Keratinocyte (primary cell): ENCODE results near the gene SNRPB. TPM values are rescaled to one million over a fixed set of nuclear protein-coding genes. Genes with fewer than 3 reads are reported as not detected.

Experiments used
- DNase-seq: peaks from one replicate; pipeline ENCODE4 v3.0.0-alpha.2; 2011; ENCODE audit warnings: low read depth, missing footprints, low spot score
- FAIRE-seq: peaks from 2 replicates; lab custom pipeline; 2011; peaks lifted over from hg19 to GRCh38; lab: Jason Lieb, UNC
- H2AFZ ChIP-seq: 2 replicates; pipeline ENCODE4 v1.6.0; 2012; ENCODE audit warnings: low read length, control low read depth, inconsistent platforms; ENCODE audit not compliant: control insufficient read depth
- H3K27ac ChIP-seq: 2 replicates; pipeline ENCODE4 v1.5.1; 2011; ENCODE audit warnings: low read length; ENCODE audit not compliant: control insufficient read depth, insufficient read depth
- H3K27me3 ChIP-seq: 3 replicates; pipeline ENCODE4 v1.6.0; 2011; ENCODE audit warnings: low read length; ENCODE audit not compliant: control insufficient read depth, insufficient read depth; ENCODE audit errors: extremely low read depth
- H3K36me3 ChIP-seq, 2 experiments: 2 replicates in 1 of 2; 3 replicates in 1 of 2; pipeline ENCODE4 v1.5.1; 2011; ENCODE audit warnings: low read length in 2 of 2, mild to moderate bottlenecking in 1 of 2; ENCODE audit not compliant: control insufficient read depth in 2 of 2, insufficient read depth in 2 of 2; ENCODE audit errors: extremely low read depth in 1 of 2
- H3K4me1 ChIP-seq: 3 replicates; pipeline ENCODE4 v1.5.1; 2011; ENCODE audit warnings: low read length; ENCODE audit not compliant: control insufficient read depth, insufficient read depth; ENCODE audit errors: extremely low read depth
- H3K4me2 ChIP-seq: 3 replicates; pipeline ENCODE4 v1.6.0; 2011; ENCODE audit warnings: low read depth, low read length; ENCODE audit not compliant: control insufficient read depth, insufficient read depth; ENCODE audit errors: extremely low read depth
- H3K4me3 ChIP-seq, 3 experiments: fragments of 200-600 bp in 1 of 3; sonication (generic) in 1 of 3; 2 replicates in 2 of 3; 3 replicates in 1 of 3; pipeline ENCODE4 v1.5.1; 2011 to 2016; ENCODE audit warnings: low read length in 3 of 3, mild to moderate bottlenecking in 3 of 3, control low read depth in 2 of 3, inconsistent platforms in 1 of 3, low read depth in 1 of 3, mixed read lengths in 1 of 3, mixed run types in 1 of 3, moderate library complexity in 1 of 3; ENCODE audit not compliant: control insufficient read depth in 2 of 3, insufficient read depth in 2 of 3; ENCODE audit errors: extremely low read depth in 1 of 3
- H3K79me2 ChIP-seq: 2 replicates; pipeline ENCODE4 v1.6.0; 2012; ENCODE audit warnings: low read length; ENCODE audit not compliant: control insufficient read depth, insufficient read depth
- H3K9ac ChIP-seq: 3 replicates; pipeline ENCODE4 v1.6.0; 2011; ENCODE audit warnings: low read length; ENCODE audit not compliant: control insufficient read depth, insufficient read depth; ENCODE audit errors: extremely low read depth
- H3K9me1 ChIP-seq: 3 replicates; pipeline ENCODE4 v1.6.0; 2011; ENCODE audit warnings: low read length; ENCODE audit not compliant: control insufficient read depth, insufficient read depth; ENCODE audit errors: extremely low read depth
- H3K9me3 ChIP-seq: 2 replicates; pipeline ENCODE4 v1.5.1; 2012; ENCODE audit warnings: low read depth, low read length; ENCODE audit not compliant: control insufficient read depth
- H4K20me1 ChIP-seq: 3 replicates; pipeline ENCODE4 v1.6.0; 2011; ENCODE audit warnings: low read length; ENCODE audit not compliant: control insufficient read depth, insufficient read depth; ENCODE audit errors: extremely low read depth
- CTCF ChIP-seq, 3 experiments: IDR thresholded peaks in 1 of 3; conservative IDR thresholded peaks in 1 of 3; optimal IDR thresholded peaks in 1 of 3; 2 replicates in 2 of 3; 3 replicates in 1 of 3; pipeline versions ENCODE3 to v1.5.1; 2011; ENCODE audit warnings: low read length in 3 of 3, mild to moderate bottlenecking in 3 of 3, moderate library complexity in 2 of 3, control low read depth in 1 of 3, inconsistent platforms in 1 of 3; ENCODE audit not compliant: insufficient read depth in 2 of 3; ENCODE audit errors: extremely low read depth in 1 of 3
- EZH2 ChIP-seq: IDR thresholded peaks from one replicate; pipeline ENCODE4 v1.6.1; 2012; ENCODE audit warnings: inconsistent platforms, mild to moderate bottlenecking, low read length, moderate library complexity
- dilution Hi-C: fragments of 300-500 bp; cut with MboI; formaldehyde crosslinking; loops from one replicate; pipeline ENCODE4 v1.7.0; 2020; ENCODE audit warnings: low sequenced_read_pairs; ENCODE audit not compliant: extremely low pct_ligation_motif_present
- polyA plus RNA-seq, 5 experiments: library from polyadenylated mRNA; depleted of rRNA in 3 of 5; stranded (reverse) in 3 of 5; stranded (forward) in 1 of 5; unstranded in 1 of 5; fragments of >200 nt; gene quantifications; 1 replicate in 1 of 5; 2 replicates in 3 of 5; 3 replicates in 1 of 5; pipeline versions ENCODE4 v1.2.1 to v1.2.3, GENCODE V29; 2011 to 2012; ENCODE audit warnings: missing spikeins in 2 of 5, low read depth in 1 of 5, low replicate concordance in 1 of 5

The SNRPB gene
- polyA plus RNA-seq, 1 donor (not counting 4 experiments of a cell fraction or from before 2014, with no cell fraction given), result 199 TPM

- H3K4me3 ChIP-seq, result no peak overlapping the region
- peaks cover 8% of the 10 kb centered on the region for H3K79me2 ChIP-seq
- no peak overlapping the region for H3K9ac ChIP-seq
- FAIRE-seq (no peak), DNase-seq (no peak)
- no peak overlapping the region for H2AFZ ChIP-seq
- no peaks in the 10 kb centered on the region for H3K27me3 ChIP-seq
- H3K4me1 ChIP-seq, result no peaks in the 10 kb centered on the region
- H3K36me3 ChIP-seq, result peaks cover 33 to 46% of the 10 kb centered on the region in 2 experiments
- H3K9me3 ChIP-seq, result no peaks in the 10 kb centered on the region
- no peaks in the 10 kb centered on the region for H3K9me1 ChIP-seq
- no peak overlapping the region for H3K27ac ChIP-seq
- peaks cover 13% of the 10 kb centered on the region for H4K20me1 ChIP-seq
- dilution Hi-C loops, result no loop called here
- TF ChIP-seq EZH2 (no peak), CTCF (optimal IDR thresholded peaks at IDR 0.05 in 1 of 3, IDR thresholded peaks at IDR 0.05 in 1 of 3, conservative IDR thresholded peaks at IDR 0.05 in 1 of 3; ENCODE audit: extremely low read depth in 1 of 3, insufficient read depth in 2 of 3, low read length in 3 of 3) (no peak)
- no peak overlapping the region for H3K4me2 ChIP-seq
Observed at GRCh38 chr20:2459981-2460751, 10.4 kb downstream of the SNRPB start.

GRCh38 chr20:2458919-2459499, 11.6 kb downstream of the SNRPB start:
- dilution Hi-C loops, result no loop called here
- Histone ChIP-seq H3K9ac (no peak overlapping the region), H3K4me3 (no peak overlapping the region), H3K9me3 (no peaks in the 10 kb centered on the region), H2AFZ (no peak overlapping the region), H3K4me1 (no peaks in the 10 kb centered on the region), H3K79me2 (peaks cover 5% of the 10 kb centered on the region), H3K36me3 (peaks cover 28 to 42% of the 10 kb centered on the region in 2 experiments), H3K27ac (no peak overlapping the region), H4K20me1 (peaks cover 10% of the 10 kb centered on the region), H3K9me1 (no peaks in the 10 kb centered on the region), H3K4me2 (no peak overlapping the region), H3K27me3 (no peaks in the 10 kb centered on the region)
- FAIRE-seq (no peak), DNase-seq (no peak)
- TF ChIP-seq EZH2, result no peak
- no peak for TF ChIP-seq CTCF (optimal IDR thresholded peaks at IDR 0.05 in 1 of 3, IDR thresholded peaks at IDR 0.05 in 1 of 3, conservative IDR thresholded peaks at IDR 0.05 in 1 of 3; ENCODE audit: extremely low read depth in 1 of 3, insufficient read depth in 2 of 3, low read length in 3 of 3)
